Activated T-helper 2 cell treated with anti-CD3 and anti-CD28 coated beads, Interferon-gamma antibody, Interleukin-2, Interleukin-4, amounts not matched to agents 10 μg/mL and 5 μg/mL and 100 μg/mL, durations not matched to agents 14 hours and 24 hours and 36 hours (primary cell): ENCODE results near the gene SFMBT1. TPM values are rescaled to one million over a fixed set of nuclear protein-coding genes. Genes with fewer than 3 reads are reported as not detected.
A peak's percentile ranks its signal among the peaks of the same experiment; 100 is the strongest.

Experiments used
- DNase-seq: peaks from one replicate; pipeline ENCODE4 v3.0.0; 2021; ENCODE audit warnings: low spot score
- H3K27ac Mint-ChIP-seq: one replicate; pipeline ENCODE4 v1.8.0; 2021; ENCODE audit warnings: mixed read lengths
- H3K27me3 Mint-ChIP-seq: one replicate; pipeline ENCODE4 v1.8.0; 2021; ENCODE audit warnings: low read depth, mixed read lengths
- H3K36me3 Mint-ChIP-seq: one replicate; pipeline ENCODE4 v1.8.0; 2021; ENCODE audit warnings: low read depth, mixed read lengths
- H3K4me1 Mint-ChIP-seq: one replicate; pipeline ENCODE4 v1.8.0; 2021; ENCODE audit warnings: low read depth, mixed read lengths
- H3K4me3 Mint-ChIP-seq: one replicate; pipeline ENCODE4 v1.8.0; 2021; ENCODE audit warnings: low read depth, mild to moderate bottlenecking, moderate library complexity, mixed read lengths
- H3K9me3 Mint-ChIP-seq: one replicate; pipeline ENCODE4 v1.8.0; 2021; ENCODE audit warnings: mixed read lengths
- intact Hi-C: fragments of 100-400 bp; cut with micrococcal nuclease; formaldehyde crosslinking; loops from one replicate; pipeline ENCODE4 v1.15.1; 2023
- total RNA-seq: library from RNA; stranded (reverse); gene quantifications from 2 replicates; pipeline ENCODE4 v1.2.3, GENCODE V29; 2022

Gene SFMBT1
- total RNA-seq, 1 donor from 2014 or later, result 23.4 TPM

DNA sequence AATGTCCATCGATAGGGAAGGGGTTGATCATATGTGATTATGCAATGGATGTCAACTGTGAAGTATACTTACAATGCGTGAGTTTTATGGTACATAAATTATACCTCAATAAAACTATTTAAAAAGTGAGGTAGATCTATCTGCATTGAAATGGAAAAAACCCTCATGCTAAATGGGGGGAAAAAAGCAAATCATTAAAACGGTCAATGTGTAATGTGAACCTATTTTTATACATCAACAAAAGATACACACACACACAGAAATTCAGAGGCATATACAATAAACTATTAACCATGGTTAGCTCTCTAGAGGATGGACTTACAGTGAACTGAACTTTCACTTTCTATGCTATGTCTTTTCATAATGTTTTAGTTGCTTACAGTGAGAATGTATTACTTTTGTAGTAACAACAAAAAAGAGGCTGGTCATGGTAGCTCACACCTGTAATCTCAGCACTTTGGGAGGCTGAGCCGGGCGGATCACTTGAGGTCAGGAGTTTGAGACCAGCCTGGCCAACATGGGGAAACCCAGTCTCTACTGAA lies 171.6 kb downstream of the SFMBT1 start:
- Mint-ChIP-seq H3K27me3 (no peaks in the 10 kb centered on the region), H3K4me1 (peaks cover 26% of the 10 kb centered on the region), H3K36me3 (no peaks in the 10 kb centered on the region), H3K27ac (no peak overlapping the region), H3K9me3 (no peaks in the 10 kb centered on the region), H3K4me3 (no peak overlapping the region)
- intact Hi-C loops, result no loop called here
- no peak for DNase-seq

DNA sequence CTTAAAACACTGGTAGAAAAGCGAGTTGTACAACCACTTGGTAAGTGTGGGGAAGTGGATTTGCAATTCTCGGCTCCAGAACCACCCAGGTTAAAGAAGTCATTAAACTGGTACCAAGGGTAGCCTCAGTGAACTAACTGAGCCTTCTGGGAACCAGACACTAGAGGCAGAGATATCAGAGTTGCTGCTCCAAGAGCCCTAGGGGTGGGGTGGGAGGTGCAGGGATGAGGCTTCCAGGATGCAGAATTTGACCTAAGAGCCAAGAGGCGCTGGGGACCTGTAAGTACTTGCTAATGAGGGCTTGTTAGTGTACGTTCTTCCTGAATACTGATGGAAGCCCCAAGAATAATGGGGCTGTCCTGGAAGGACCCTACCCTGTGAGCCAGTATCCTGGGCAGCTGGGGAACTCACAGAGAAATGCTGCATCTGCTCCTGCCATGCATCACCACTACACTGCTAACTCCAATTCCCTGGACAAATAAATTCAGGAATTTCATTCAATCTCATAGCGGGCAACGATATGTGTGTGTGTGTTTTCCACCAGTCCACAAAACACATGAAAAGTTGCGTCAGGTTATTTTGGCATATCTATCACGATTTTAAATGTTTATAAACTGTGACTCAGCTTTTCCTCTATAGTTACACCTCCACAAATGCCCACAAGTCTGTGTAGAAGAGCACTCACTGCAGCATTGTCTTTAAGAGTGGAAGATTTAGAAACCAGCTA lies 172.3 kb downstream of the SFMBT1 start:
- Mint-ChIP-seq H3K4me3 (no peak overlapping the region), H3K4me1 (peaks cover 26% of the 10 kb centered on the region), H3K27ac (peak overlapping the region; percentile 39), H3K36me3 (no peaks in the 10 kb centered on the region), H3K27me3 (no peaks in the 10 kb centered on the region), H3K9me3 (no peaks in the 10 kb centered on the region)
- DNase-seq, result no peak
- intact Hi-C loops, result no loop called here

DNA sequence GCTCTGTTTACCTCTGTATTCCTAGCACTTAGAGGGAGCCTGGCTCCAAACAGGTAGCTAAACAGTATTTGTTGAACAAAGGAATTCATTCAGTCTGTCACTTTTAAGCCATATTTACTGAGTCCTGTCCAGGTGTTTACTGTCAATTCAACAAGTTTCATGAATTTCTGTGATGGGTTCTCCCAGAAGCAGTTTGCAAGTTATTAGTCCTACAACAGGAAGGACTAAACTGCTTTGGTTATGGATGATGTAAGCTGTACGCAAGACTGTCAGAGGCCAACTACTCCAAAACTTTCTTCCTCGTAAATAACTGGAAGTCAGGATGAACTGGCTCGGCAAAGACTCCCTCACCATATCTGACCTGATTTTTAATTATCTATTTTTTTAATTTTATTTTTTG lies 173.6 kb downstream of the SFMBT1 start:
- Mint-ChIP-seq H3K9me3 (no peaks in the 10 kb centered on the region), H3K36me3 (no peaks in the 10 kb centered on the region), H3K4me3 (no peak overlapping the region), H3K27ac (no peak overlapping the region), H3K27me3 (no peaks in the 10 kb centered on the region), H3K4me1 (peaks cover 26% of the 10 kb centered on the region)
- intact Hi-C loops, result no loop called here
- DNase-seq, result no peak

DNA sequence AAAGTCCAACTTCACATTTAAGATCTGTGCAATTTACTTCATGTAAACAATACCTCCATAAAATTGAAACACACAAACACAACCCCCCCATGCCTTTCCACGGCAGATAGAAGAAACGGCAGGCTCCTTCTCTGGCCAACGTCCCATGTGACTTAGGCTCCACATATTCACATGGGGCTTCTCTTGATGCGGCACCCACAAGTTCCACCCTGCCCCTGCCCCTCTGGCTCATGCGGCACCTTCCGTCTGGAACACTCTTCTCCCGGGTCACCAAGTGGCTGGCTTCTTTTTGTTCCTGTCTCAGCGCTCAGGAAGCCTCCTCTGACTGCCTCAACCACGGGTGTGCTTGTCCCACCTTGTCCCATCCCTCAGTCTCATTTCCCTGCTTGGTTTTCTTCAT lies 174.1 kb downstream of the SFMBT1 start:
- H3K4me1 Mint-ChIP-seq, result peaks cover 26% of the 10 kb centered on the region
- no peaks in the 10 kb centered on the region for H3K36me3 Mint-ChIP-seq
- no peak for DNase-seq
- no peaks in the 10 kb centered on the region for H3K27me3 Mint-ChIP-seq
- H3K4me3 Mint-ChIP-seq, result no peak overlapping the region
- intact Hi-C loops, result no loop called here
- no peak overlapping the region for H3K27ac Mint-ChIP-seq
- no peaks in the 10 kb centered on the region for H3K9me3 Mint-ChIP-seq

DNA sequence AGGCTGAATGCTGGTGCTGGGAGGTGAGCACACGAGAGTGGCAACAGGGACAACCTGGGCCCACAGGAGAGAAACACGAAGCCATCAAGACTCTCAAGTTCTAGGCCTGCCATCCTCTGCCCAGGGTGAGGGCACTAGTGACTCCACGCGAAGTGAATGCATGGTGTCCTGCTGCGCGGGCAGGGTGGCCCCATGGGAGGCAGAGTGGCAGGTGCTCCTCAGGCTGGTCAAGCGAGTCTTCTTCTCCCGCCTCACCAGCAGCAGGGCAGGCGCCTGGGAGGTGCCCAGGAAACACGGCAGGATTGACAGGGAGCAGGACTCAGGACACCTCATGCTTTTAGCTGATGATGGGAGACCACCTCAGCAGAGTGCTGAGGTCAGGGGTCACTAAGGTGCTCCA lies 175.4 kb downstream of the SFMBT1 start:
- Mint-ChIP-seq H3K27me3 (no peaks in the 10 kb centered on the region), H3K27ac (no peak overlapping the region), H3K36me3 (peaks cover 2% of the 10 kb centered on the region), H3K4me1 (peaks cover 24% of the 10 kb centered on the region), H3K9me3 (peaks cover 4% of the 10 kb centered on the region), H3K4me3 (no peak overlapping the region)
- DNase-seq, result no peak
- intact Hi-C loops, result no loop called here

DNA sequence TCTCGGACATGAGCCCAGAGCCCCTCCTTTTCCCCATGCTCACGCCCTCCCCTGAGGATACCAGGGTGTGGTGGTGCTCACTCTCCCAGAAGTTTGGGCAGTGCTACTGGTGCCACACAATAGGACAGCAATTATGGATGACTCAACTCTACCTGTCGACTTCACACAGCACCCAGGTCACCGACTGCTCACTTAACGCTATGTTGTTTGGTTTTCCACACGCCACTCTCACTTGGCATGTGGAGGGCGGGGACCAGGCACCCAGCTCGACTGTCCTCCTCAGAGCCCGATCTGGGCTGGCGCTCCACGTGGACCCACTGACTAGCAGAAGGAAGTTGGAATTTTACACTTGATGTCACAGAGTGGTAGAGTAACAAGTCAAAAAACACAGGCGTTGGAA lies 179.4 kb downstream of the SFMBT1 start:
- Mint-ChIP-seq H3K27ac (no peak overlapping the region), H3K36me3 (peaks cover 7% of the 10 kb centered on the region), H3K9me3 (peaks cover 7% of the 10 kb centered on the region), H3K4me3 (no peak overlapping the region), H3K4me1 (peaks cover 5% of the 10 kb centered on the region), H3K27me3 (no peaks in the 10 kb centered on the region)
- intact Hi-C loops, result no loop called here
- no peak for DNase-seq

DNA sequence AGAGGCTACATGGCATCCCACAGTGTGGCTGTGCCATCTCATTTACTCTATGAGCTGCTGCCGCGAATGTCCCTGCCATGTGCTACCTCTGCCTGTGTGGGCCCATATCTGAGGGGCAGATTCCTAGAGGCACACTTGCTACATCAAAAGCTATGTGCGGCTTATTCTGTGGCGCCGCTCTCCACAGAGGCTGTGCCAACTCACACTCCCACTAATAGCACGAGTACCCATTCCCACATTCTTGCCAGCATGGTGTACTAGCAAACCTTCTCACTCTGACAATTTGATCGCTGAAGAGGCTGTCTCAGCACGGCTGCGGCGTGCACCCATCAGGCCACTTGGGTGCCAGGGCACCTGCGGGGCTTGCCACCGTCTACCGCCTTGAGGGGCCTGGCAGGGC lies 179.9 kb downstream of the SFMBT1 start:
- Mint-ChIP-seq H3K4me3 (no peak overlapping the region), H3K27me3 (no peaks in the 10 kb centered on the region), H3K4me1 (peaks cover 4% of the 10 kb centered on the region), H3K27ac (no peak overlapping the region), H3K36me3 (peaks cover 7% of the 10 kb centered on the region), H3K9me3 (peaks cover 7% of the 10 kb centered on the region)
- no peak for DNase-seq
- intact Hi-C loops, result no loop called here

DNA sequence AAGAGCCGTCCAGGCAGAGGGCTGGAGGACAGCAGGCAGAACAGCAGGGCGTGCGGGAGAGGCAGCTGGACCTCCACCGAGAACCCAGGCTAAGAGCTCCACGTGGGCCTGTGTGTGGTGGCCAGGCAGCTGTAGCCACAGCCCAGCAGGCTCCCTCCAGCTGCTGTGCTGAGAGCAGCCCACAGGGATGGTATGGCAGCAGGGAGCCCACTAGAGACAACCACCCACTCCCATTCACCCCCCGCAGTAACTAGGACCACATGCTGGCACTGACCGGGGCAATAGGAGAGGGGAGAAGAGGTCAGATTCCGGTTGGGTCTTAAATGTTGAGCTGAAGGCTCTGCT lies 185.5 kb downstream of the SFMBT1 start:
- H3K36me3 Mint-ChIP-seq, result peaks cover 5% of the 10 kb centered on the region
- DNase-seq, result no peak
- H3K4me1 Mint-ChIP-seq, result no peaks in the 10 kb centered on the region
- H3K9me3 Mint-ChIP-seq, result peaks cover 3% of the 10 kb centered on the region
- no peaks in the 10 kb centered on the region for H3K27me3 Mint-ChIP-seq
- H3K4me3 Mint-ChIP-seq, result no peak overlapping the region
- H3K27ac Mint-ChIP-seq, result no peak overlapping the region
- intact Hi-C loops, result no loop called here

DNA sequence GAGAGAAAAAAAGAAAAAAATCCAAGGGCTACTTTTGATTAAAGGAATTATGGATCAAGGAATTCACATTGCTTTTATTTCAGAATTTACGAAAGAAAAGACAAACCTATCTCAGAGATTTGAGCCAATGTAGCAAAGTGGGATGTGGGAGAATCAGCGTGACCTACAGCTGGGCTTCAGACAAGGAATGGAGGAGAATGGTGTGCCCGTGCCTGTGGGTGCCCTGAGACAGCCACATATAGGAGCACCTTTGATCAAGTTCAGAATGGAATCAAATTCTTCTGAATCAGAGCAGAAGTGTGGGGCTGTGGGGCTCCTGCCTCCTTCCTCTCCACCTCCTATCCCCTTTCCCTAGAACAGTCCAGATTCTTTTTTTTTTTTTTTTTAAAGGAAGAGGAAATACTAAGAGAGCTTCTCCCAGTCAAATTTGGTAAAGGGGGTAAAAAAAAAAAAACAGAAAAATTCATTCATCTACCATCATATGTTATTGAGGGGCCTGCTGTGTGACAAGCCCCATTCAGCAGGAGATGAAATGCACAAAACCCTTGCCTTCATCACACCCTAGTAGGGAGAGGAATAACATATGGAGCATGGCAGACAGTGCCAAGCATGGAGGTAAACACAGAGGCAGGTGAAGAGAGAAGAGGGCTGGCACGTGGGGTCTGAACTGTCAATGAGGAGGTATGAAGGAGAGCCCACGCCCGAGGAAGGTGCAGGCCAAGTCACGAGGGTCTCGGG lies 186.0 kb downstream of the SFMBT1 start:
- H3K9me3 Mint-ChIP-seq, result peaks cover 3% of the 10 kb centered on the region
- peaks cover 5% of the 10 kb centered on the region for H3K36me3 Mint-ChIP-seq
- no peak for DNase-seq
- H3K4me3 Mint-ChIP-seq, result no peak overlapping the region
- H3K27me3 Mint-ChIP-seq, result no peaks in the 10 kb centered on the region
- no peak overlapping the region for H3K27ac Mint-ChIP-seq
- intact Hi-C loops, result no loop called here
- no peaks in the 10 kb centered on the region for H3K4me1 Mint-ChIP-seq

DNA sequence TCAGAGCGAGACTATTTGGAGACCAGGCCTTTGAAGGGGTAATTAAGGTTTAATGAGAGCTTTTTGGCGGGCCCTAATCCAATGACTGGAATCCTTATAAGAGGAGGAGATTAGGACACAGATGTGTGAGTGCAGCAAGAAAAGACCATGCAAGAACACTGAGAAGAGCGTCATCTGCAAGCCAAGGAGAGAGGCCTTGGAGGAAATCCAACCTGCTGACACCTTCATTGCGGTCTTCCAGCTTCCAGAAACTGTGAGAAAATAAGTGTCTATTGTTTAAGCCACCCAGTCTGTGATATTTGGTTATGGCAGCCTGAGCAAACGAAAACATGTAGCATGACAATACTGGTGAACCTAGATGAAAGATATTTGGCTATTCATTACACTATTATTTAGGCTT lies 188.0 kb downstream of the SFMBT1 start:
- Mint-ChIP-seq H3K4me1 (no peaks in the 10 kb centered on the region), H3K27ac (no peak overlapping the region), H3K4me3 (no peak overlapping the region), H3K36me3 (peaks cover 3% of the 10 kb centered on the region), H3K27me3 (no peaks in the 10 kb centered on the region), H3K9me3 (peaks cover 3% of the 10 kb centered on the region)
- intact Hi-C loops, result no loop called here
- DNase-seq, result no peak

DNA sequence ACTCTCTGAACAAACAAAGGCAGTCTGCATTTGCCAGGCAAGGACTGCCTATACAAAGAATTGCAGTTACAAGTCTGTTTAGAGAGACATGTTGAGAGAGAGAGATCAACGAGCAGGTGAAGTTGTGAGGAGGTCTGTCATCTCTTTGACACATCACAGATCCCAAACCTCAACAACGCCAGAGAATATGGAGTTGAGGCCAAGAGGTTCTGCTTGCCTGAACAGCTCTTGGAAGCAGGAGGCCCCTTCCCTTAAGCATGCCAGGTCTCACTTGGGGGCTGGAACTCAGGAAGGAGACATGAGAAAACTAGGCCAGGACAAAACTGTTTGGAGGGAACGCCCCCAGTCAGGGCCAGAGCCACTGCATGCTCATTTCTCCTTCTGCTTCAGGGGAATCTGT lies 188.7 kb downstream of the SFMBT1 start:
- peaks cover under 1% of the 10 kb centered on the region for H3K36me3 Mint-ChIP-seq
- intact Hi-C loops, result no loop called here
- no peaks in the 10 kb centered on the region for H3K27me3 Mint-ChIP-seq
- no peaks in the 10 kb centered on the region for H3K9me3 Mint-ChIP-seq
- no peaks in the 10 kb centered on the region for H3K4me1 Mint-ChIP-seq
- H3K4me3 Mint-ChIP-seq, result no peak overlapping the region
- no peak for DNase-seq
- no peak overlapping the region for H3K27ac Mint-ChIP-seq

DNA sequence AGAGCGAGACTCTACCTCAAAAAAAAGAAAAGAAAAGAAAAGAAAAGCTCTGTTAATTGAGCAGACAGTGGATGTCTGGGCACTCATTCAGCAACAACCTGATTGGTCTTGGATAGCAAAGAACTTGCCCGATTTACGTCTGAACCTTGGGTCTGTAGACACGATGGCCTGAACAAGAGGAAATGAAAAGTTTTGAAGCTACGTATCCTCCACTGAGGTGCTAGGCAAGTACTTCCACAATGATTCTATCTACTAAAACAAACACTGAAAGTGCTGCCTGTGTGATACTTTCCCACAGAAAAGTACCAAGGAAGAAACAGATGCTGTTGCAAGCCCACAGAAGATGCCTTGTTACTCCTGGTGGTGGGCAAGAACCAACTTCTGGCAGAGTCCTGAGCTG lies 189.2 kb downstream of the SFMBT1 start:
- Mint-ChIP-seq H3K4me1 (no peaks in the 10 kb centered on the region), H3K9me3 (no peaks in the 10 kb centered on the region), H3K36me3 (peaks cover 5% of the 10 kb centered on the region)

DNA sequence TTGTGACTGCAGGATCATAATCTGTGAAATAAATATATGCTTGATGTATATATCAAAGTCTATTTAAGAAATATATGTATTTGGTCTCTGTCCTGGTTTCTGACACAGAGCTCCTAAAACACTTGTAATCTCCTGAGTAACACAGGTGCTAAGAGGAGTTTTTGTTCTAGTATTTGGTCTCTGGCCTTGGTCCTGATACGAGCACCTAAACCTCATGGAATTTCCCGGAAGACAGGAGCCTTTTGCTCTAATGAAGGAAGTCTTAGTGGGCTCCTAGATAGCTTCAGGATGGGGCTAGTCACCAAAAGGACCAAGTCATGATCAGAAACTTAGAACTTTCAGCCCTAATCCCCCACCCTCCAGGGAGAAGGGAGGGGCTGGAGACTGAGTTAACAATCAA lies 191.9 kb downstream of the SFMBT1 start:
- Mint-ChIP-seq H3K27ac (no peak overlapping the region), H3K27me3 (no peaks in the 10 kb centered on the region), H3K4me1 (no peaks in the 10 kb centered on the region), H3K36me3 (peaks cover 5% of the 10 kb centered on the region), H3K4me3 (no peak overlapping the region), H3K9me3 (no peaks in the 10 kb centered on the region)
- no peak for DNase-seq
- intact Hi-C loops, result no loop called here

More for the DNA sequence above, 189.2 kb downstream of the SFMBT1 start:
- H3K27ac Mint-ChIP-seq, result no peak overlapping the region
- no peak for DNase-seq
- intact Hi-C loops, result no loop called here
- H3K27me3 Mint-ChIP-seq, result no peaks in the 10 kb centered on the region
- no peak overlapping the region for H3K4me3 Mint-ChIP-seq
